ENCODE results near the gene CCNL1. TPM values are rescaled to one million over a fixed set of nuclear protein-coding genes. Genes with fewer than 3 reads are reported as not detected.

CCNL1 gene
- total RNA-seq, 1 experiment from 2014 or later = 118 TPM

- TF ChIP-seq REST (IDR thresholded peaks at IDR 0.05; ENCODE audit: insufficient read depth in 1 of 2, low read depth in 2 of 2, low read length in 1 of 2) (no peak), TCF7L2 (IDR thresholded peaks at IDR 0.05; ENCODE audit: low read depth, low read length) (no peak), POLR2AphosphoS5 (IDR thresholded peaks at IDR 0.05; ENCODE audit: low read depth, low read length) (no peak), CTCF (IDR thresholded peaks at IDR 0.05) (no peak), SIN3A (IDR thresholded peaks at IDR 0.05; ENCODE audit: borderline replicate concordance, insufficient read depth, low read depth, low read length) (no peak)
- H3K27ac ChIP-seq (ENCODE audit: low read length) = no peak overlapping the region; the same call in 1 of the 2 replicates
- intact Hi-C loops (cut with micrococcal nuclease; ENCODE audit: unreplicated experiment) = no loop called here
- H3K9me3 ChIP-seq (ENCODE audit: control insufficient read depth, insufficient read depth, low read depth, low read length) = no peaks in the 10 kb centered on the region
- no TSS peak for BruUV-seq (replicated peaks)
- no peak for ATAC-seq
- no peaks in the 10 kb centered on the region for H3K36me3 ChIP-seq (ENCODE audit: control insufficient read depth, insufficient read depth, low read length)
- H3K4me1 ChIP-seq (ENCODE audit: control insufficient read depth, insufficient read depth, low read length) = peaks cover 14% of the 10 kb centered on the region
- CTCF ChIA-PET = no interaction called here
- in situ Hi-C loops (cut with HindIII; ENCODE audit: low pct_unique_long_range_greater_than_20kb, low sequenced_read_pairs) = no loop called here
- POLR2A ChIA-PET = interaction anchor here (0.6 to 3.4 kb wide), 2 partner anchors 12 to 1398 kb away, joined by 3 to 59 read pairs; partner anchors contain the start of genes CCNL1 and MLF1
- DNase-seq (ENCODE audit: low read depth, low spot score) = no peak
- no peaks in the 10 kb centered on the region for H3K27me3 ChIP-seq (ENCODE audit: control insufficient read depth, insufficient read depth, low read length)
- H3K4me3 ChIP-seq (ENCODE audit: low read depth in 2 of 2, low read length in 2 of 2) = no peak overlapping the region
These were observed 12.8 kb upstream of the CCNL1 start for GRCh38 chr3:157172746-157173145.

DNA sequence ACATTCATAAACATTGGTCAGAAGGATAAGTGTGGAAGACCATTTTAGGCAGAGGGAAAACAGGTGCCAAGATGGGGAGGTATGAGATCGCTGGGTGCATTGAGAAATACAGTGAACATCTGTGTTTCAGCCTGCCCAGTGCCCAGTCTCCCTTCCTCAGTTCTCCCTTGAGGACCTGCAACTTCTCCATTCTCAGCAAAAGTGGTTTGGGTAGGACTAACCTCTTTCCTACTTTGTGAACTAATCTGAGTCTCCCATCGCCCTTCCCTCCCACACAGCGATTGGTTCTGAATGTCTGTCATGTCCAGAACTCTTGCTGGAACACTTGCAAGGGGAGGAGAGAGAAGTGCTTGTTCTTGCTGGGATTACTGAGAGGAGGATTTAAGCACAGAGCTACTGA, 10.9 kb upstream of the CCNL1 start:
- BruUV-seq (replicated peaks) = no TSS peak
- Histone ChIP-seq H3K4me3 (ENCODE audit: low read depth in 2 of 2, low read length in 2 of 2) (no peak overlapping the region), H3K9me3 (ENCODE audit: control insufficient read depth, insufficient read depth, low read depth, low read length) (no peaks in the 10 kb centered on the region), H3K36me3 (ENCODE audit: control insufficient read depth, insufficient read depth, low read length) (no peaks in the 10 kb centered on the region), H3K4me1 (ENCODE audit: control insufficient read depth, insufficient read depth, low read length) (peaks cover 10% of the 10 kb centered on the region), H3K27me3 (ENCODE audit: control insufficient read depth, insufficient read depth, low read length) (no peaks in the 10 kb centered on the region), H3K27ac (ENCODE audit: low read length) (no peak overlapping the region; the same call in 1 of the 2 replicates)
- no peak for ATAC-seq
- in situ Hi-C loops (cut with HindIII; ENCODE audit: low pct_unique_long_range_greater_than_20kb, low sequenced_read_pairs) (no loop called here), intact Hi-C loops (cut with micrococcal nuclease; ENCODE audit: unreplicated experiment) (no loop called here)
- DNase-seq (ENCODE audit: low read depth, low spot score) = no peak
- ChIA-PET CTCF (no interaction called here), POLR2A (interaction anchor here (1.5 kb wide), 1 partner anchor 8 kb away, joined by 3 read pairs; no protein-coding TSS in a partner anchor)
- TF ChIP-seq TCF7L2 (IDR thresholded peaks at IDR 0.05; ENCODE audit: low read depth, low read length) (no peak), CTCF (IDR thresholded peaks at IDR 0.05) (no peak), POLR2AphosphoS5 (IDR thresholded peaks at IDR 0.05; ENCODE audit: low read depth, low read length) (no peak), REST (IDR thresholded peaks at IDR 0.05; ENCODE audit: insufficient read depth in 1 of 2, low read depth in 2 of 2, low read length in 1 of 2) (no peak), SIN3A (IDR thresholded peaks at IDR 0.05; ENCODE audit: borderline replicate concordance, insufficient read depth, low read depth, low read length) (no peak)

Measured in Panc1 (cell line).